Neural cell (in vitro differentiated cells): ENCODE data around the gene SLC51A. TPM values are rescaled to one million over a fixed set of nuclear protein-coding genes. Genes with fewer than 3 reads are reported as not detected.

Experiments used
- H2AFZ ChIP-seq: fragments of 200-600, 300-800 bp; sonication (generic), shearing (Covaris generic); 2 replicates; pipeline ENCODE4 v1.6.0; 2014; ENCODE audit warnings: low read depth, mild to moderate bottlenecking, antibody characterized with exemption, low read length, moderate library complexity
- H3F3A ChIP-seq: fragments of 200-600 bp; shearing (Covaris generic); 2 replicates; pipeline ENCODE4 v1.6.1; 2016; ENCODE audit warnings: mild to moderate bottlenecking, moderate library complexity, mixed read lengths, antibody characterized with exemption, low read length; ENCODE audit not compliant: insufficient read depth, poor library complexity, severe bottlenecking
- H3K27ac ChIP-seq: fragments of 200-600, 300-800 bp; sonication (generic), shearing (Covaris generic); 2 replicates; pipeline ENCODE4 v1.5.1; 2014; ENCODE audit warnings: mild to moderate bottlenecking, low read length, moderate library complexity
- H3K27me3 ChIP-seq: fragments of 300-800, 200-600 bp; sonication (generic), shearing (Covaris generic); 2 replicates; pipeline ENCODE4 v1.6.0; 2014; ENCODE audit warnings: mild to moderate bottlenecking, low read depth, low read length, moderate library complexity; ENCODE audit not compliant: insufficient read depth
- H3K36me3 ChIP-seq: fragments of 300-800, 200-600 bp; sonication (generic), shearing (Covaris generic); 2 replicates; pipeline ENCODE4 v1.5.1; 2014; ENCODE audit warnings: mild to moderate bottlenecking, antibody characterized with exemption, low read length, moderate library complexity; ENCODE audit not compliant: insufficient read depth
- H3K4me2 ChIP-seq: fragments of 300-800, 200-600 bp; sonication (generic), shearing (Covaris generic); 2 replicates; pipeline ENCODE4 v1.6.0; 2014; ENCODE audit warnings: mild to moderate bottlenecking, low read length
- H3K4me3 ChIP-seq: fragments of 300-800, 200-600 bp; sonication (generic), shearing (Covaris generic); 2 replicates; pipeline ENCODE4 v1.5.1; 2014; ENCODE audit warnings: mild to moderate bottlenecking, low read length, moderate library complexity
- H3K79me2 ChIP-seq: fragments of 200-600 bp; shearing (Covaris generic); replicated peaks from 2 replicates; pipeline ENCODE4 v1.6.0; 2014; ENCODE audit warnings: mild to moderate bottlenecking, low read length, moderate library complexity; ENCODE audit not compliant: insufficient read depth
- H3K9ac ChIP-seq: fragments of 300-800, 200-600 bp; sonication (generic), shearing (Covaris generic); 2 replicates; pipeline ENCODE4 v1.6.1; 2016; ENCODE audit warnings: mild to moderate bottlenecking, low read length, mixed read lengths
- H3K9me2 ChIP-seq: fragments of 200-600 bp; shearing (Covaris generic); 2 replicates; pipeline ENCODE4 v1.6.1; 2016; ENCODE audit warnings: mild to moderate bottlenecking, low read length, mixed read lengths; ENCODE audit not compliant: insufficient read depth
- H3K9me3 ChIP-seq: fragments of 200-600, 300-800 bp; sonication (generic), shearing (Covaris generic); 2 replicates; pipeline ENCODE4 v1.6.1; 2016; ENCODE audit warnings: mild to moderate bottlenecking, mixed run types, low read length, moderate library complexity, mixed read lengths
- H4K20me1 ChIP-seq: fragments of 200-600 bp; shearing (Covaris generic); 2 replicates; pipeline ENCODE4 v1.6.1; 2016; ENCODE audit warnings: mild to moderate bottlenecking, mixed run types; ENCODE audit not compliant: insufficient read depth
- CTCF ChIP-seq: fragments of 450-650 bp; IDR thresholded peaks from 2 replicates; pipeline ENCODE4 v1.5.1; 2014; ENCODE audit warnings: antibody characterized with exemption, mild to moderate bottlenecking, moderate library complexity; ENCODE audit not compliant: poor library complexity, severe bottlenecking
- EZH2 ChIP-seq: fragments of 200-600, 300-800 bp; shearing (Covaris generic), sonication (generic); IDR thresholded peaks from 2 replicates; pipeline ENCODE4 v1.6.1; 2014; ENCODE audit warnings: antibody characterized with exemption, low read length, borderline replicate concordance, mild to moderate bottlenecking; ENCODE audit not compliant: insufficient read depth, poor library complexity, severe bottlenecking
- MXI1 ChIP-seq: fragments of 450-650 bp; conservative IDR thresholded peaks from 2 replicates; pipeline ENCODE4 v1.6.1; 2014; ENCODE audit warnings: antibody characterized with exemption, mild to moderate bottlenecking; ENCODE audit not compliant: poor library complexity, severe bottlenecking
- POLR2AphosphoS5 ChIP-seq: IDR thresholded peaks from 2 replicates; pipeline ENCODE4 v1.6.1; 2012
- RAD21 ChIP-seq: fragments of 450-650 bp; conservative IDR thresholded peaks from 2 replicates; pipeline ENCODE4 v1.6.1; 2014; ENCODE audit warnings: antibody characterized with exemption, mild to moderate bottlenecking, moderate library complexity
- REST ChIP-seq: IDR thresholded peaks from 2 replicates; pipeline ENCODE4 v1.6.1; 2012; ENCODE audit warnings: borderline replicate concordance
- SMC3 ChIP-seq: fragments of 450-650 bp; conservative IDR thresholded peaks from 2 replicates; pipeline ENCODE4 v1.6.1; 2014; ENCODE audit warnings: antibody characterized with exemption, mild to moderate bottlenecking, moderate library complexity; ENCODE audit not compliant: poor library complexity
- polyA plus RNA-seq: library from polyadenylated mRNA; depleted of rRNA; stranded (reverse); fragments of >200 nt; gene quantifications from 2 replicates; pipeline ENCODE4 v1.2.3, GENCODE V29; 2014

Gene SLC51A
- polyA plus RNA-seq, 1 donor from 2014 or later, result not detected

GRCh38 chr3:196217307-196218154 lies 1.2 kb downstream of the SLC51A start:
- no peak overlapping the region for H3K4me2 ChIP-seq
- TF ChIP-seq EZH2 (no peak), SMC3 (no peak)
- H3K9me2 ChIP-seq, result no peaks in the 10 kb centered on the region
- H3F3A ChIP-seq, result no peaks in the 10 kb centered on the region
- no peaks in the 10 kb centered on the region for H3K36me3 ChIP-seq
- H3K4me3 ChIP-seq, result no peak overlapping the region
- no peaks in the 10 kb centered on the region for H4K20me1 ChIP-seq
- H3K27ac ChIP-seq, result no peak overlapping the region
- H3K79me2 ChIP-seq, result no peaks in the 10 kb centered on the region
- no peak overlapping the region for H3K9ac ChIP-seq
- H3K9me3 ChIP-seq, result no peaks in the 10 kb centered on the region
- H2AFZ ChIP-seq, result no peak overlapping the region
- no peaks in the 10 kb centered on the region for H3K27me3 ChIP-seq

GRCh38 chr3:196218155-196218712 lies 1.9 kb downstream of the SLC51A start:
- Histone ChIP-seq H3K9me3 (no peaks in the 10 kb centered on the region), H3K27me3 (no peaks in the 10 kb centered on the region), H3K4me2 (no peak overlapping the region), H3K4me3 (no peak overlapping the region), H3K9me2 (no peaks in the 10 kb centered on the region), H2AFZ (no peak overlapping the region), H3K79me2 (no peaks in the 10 kb centered on the region), H4K20me1 (no peaks in the 10 kb centered on the region), H3F3A (no peaks in the 10 kb centered on the region), H3K9ac (no peak overlapping the region), H3K36me3 (no peaks in the 10 kb centered on the region), H3K27ac (no peak overlapping the region)
- TF ChIP-seq RAD21, result no peak
- no peak for TF ChIP-seq SMC3

GRCh38 chr3:196219194-196219969 lies 3.0 kb downstream of the SLC51A start:
- TF ChIP-seq EZH2 (no peak), REST (no peak), CTCF (no peak), MXI1 (peak; percentile 46), RAD21 (no peak), POLR2AphosphoS5 (no peak), SMC3 (peak; percentile 40)
- no peaks in the 10 kb centered on the region for H4K20me1 ChIP-seq
- no peak overlapping the region for H3K4me3 ChIP-seq
- no peak overlapping the region for H3K4me2 ChIP-seq
- no peaks in the 10 kb centered on the region for H3K36me3 ChIP-seq
- no peaks in the 10 kb centered on the region for H3K9me3 ChIP-seq
- H3K79me2 ChIP-seq, result no peaks in the 10 kb centered on the region
- H2AFZ ChIP-seq, result peak overlapping the region; percentile 11
- peak overlapping the region; percentile 5 for H3K9ac ChIP-seq
- no peaks in the 10 kb centered on the region for H3K9me2 ChIP-seq
- no peaks in the 10 kb centered on the region for H3F3A ChIP-seq
- no peaks in the 10 kb centered on the region for H3K27me3 ChIP-seq
- H3K27ac ChIP-seq, result peak overlapping the region; percentile 34
